Measurements from ENCODE around the gene HMGCLL1. TPM values are rescaled to one million over a fixed set of nuclear protein-coding genes. Genes with fewer than 3 reads are reported as not detected.

The HMGCLL1 gene
- total RNA-seq, 1 donor from 2014 or later: 0.17 TPM

- Mint-ChIP-seq H3K36me3 (ENCODE audit: low read depth) (no peaks in the 10 kb centered on the region), H3K27ac (ENCODE audit: unreplicated experiment) (no peak overlapping the region), H3K9me3 (ENCODE audit: low read depth) (no peaks in the 10 kb centered on the region), H3K27me3 (ENCODE audit: low read depth) (no peaks in the 10 kb centered on the region), H3K4me3 (ENCODE audit: unreplicated experiment) (no peak overlapping the region), H3K4me1 (ENCODE audit: low read depth) (no peaks in the 10 kb centered on the region)
- TF ChIP-seq, protein P1, sequence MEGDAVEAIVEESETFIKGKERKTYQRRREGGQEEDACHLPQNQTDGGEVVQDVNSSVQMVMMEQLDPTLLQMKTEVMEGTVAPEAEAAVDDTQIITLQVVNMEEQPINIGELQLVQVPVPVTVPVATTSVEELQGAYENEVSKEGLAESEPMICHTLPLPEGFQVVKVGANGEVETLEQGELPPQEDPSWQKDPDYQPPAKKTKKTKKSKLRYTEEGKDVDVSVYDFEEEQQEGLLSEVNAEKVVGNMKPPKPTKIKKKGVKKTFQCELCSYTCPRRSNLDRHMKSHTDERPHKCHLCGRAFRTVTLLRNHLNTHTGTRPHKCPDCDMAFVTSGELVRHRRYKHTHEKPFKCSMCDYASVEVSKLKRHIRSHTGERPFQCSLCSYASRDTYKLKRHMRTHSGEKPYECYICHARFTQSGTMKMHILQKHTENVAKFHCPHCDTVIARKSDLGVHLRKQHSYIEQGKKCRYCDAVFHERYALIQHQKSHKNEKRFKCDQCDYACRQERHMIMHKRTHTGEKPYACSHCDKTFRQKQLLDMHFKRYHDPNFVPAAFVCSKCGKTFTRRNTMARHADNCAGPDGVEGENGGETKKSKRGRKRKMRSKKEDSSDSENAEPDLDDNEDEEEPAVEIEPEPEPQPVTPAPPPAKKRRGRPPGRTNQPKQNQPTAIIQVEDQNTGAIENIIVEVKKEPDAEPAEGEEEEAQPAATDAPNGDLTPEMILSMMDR (IDR thresholded peaks at IDR 0.05): no peak
- DNase-seq (ENCODE audit: low spot score): no peak
These were observed 60.4 kb downstream of the HMGCLL1 start for GRCh38 chr6:55518529-55519060.

- no peaks in the 10 kb centered on the region for H3K4me1 Mint-ChIP-seq (ENCODE audit: low read depth)
- no peaks in the 10 kb centered on the region for H3K36me3 Mint-ChIP-seq (ENCODE audit: low read depth)
- TF ChIP-seq, protein P1 (IDR thresholded peaks at IDR 0.05): no peak
- DNase-seq (ENCODE audit: low spot score): no peak
- no peaks in the 10 kb centered on the region for H3K27me3 Mint-ChIP-seq (ENCODE audit: low read depth)
- no peak overlapping the region for H3K27ac Mint-ChIP-seq (ENCODE audit: unreplicated experiment)
- no peaks in the 10 kb centered on the region for H3K9me3 Mint-ChIP-seq (ENCODE audit: low read depth)
- no peak overlapping the region for H3K4me3 Mint-ChIP-seq (ENCODE audit: unreplicated experiment)
These were observed 62.3 kb downstream of the HMGCLL1 start for GRCh38 chr6:55516736-55517135.

DNA sequence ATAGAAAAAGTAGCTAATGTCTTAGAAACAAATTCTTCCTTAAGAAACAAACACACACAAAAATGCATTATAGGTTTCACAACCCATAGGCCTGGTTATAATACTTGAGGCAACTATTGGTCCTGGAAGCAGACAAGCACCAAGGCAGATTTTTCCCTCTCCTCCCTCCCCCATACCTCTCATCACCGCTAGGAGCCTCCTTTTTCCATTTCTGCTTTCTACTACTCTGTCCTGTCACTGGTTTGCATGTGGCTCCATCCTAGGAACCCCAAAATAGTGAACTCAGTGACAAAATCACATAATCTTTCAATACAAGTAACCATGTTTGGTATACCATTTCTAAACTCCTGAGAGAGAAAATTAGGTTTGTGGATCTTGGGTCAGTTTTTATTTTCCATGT is 66.1 kb downstream of the HMGCLL1 start:
- Mint-ChIP-seq H3K4me3 (ENCODE audit: unreplicated experiment) (no peak overlapping the region), H3K9me3 (ENCODE audit: low read depth) (no peaks in the 10 kb centered on the region), H3K27me3 (ENCODE audit: low read depth) (no peaks in the 10 kb centered on the region), H3K27ac (ENCODE audit: unreplicated experiment) (no peak overlapping the region), H3K36me3 (ENCODE audit: low read depth) (no peaks in the 10 kb centered on the region), H3K4me1 (ENCODE audit: low read depth) (no peaks in the 10 kb centered on the region)
- TF ChIP-seq, protein P1 (IDR thresholded peaks at IDR 0.05): no peak
- no peak for DNase-seq (ENCODE audit: low spot score)

DNA sequence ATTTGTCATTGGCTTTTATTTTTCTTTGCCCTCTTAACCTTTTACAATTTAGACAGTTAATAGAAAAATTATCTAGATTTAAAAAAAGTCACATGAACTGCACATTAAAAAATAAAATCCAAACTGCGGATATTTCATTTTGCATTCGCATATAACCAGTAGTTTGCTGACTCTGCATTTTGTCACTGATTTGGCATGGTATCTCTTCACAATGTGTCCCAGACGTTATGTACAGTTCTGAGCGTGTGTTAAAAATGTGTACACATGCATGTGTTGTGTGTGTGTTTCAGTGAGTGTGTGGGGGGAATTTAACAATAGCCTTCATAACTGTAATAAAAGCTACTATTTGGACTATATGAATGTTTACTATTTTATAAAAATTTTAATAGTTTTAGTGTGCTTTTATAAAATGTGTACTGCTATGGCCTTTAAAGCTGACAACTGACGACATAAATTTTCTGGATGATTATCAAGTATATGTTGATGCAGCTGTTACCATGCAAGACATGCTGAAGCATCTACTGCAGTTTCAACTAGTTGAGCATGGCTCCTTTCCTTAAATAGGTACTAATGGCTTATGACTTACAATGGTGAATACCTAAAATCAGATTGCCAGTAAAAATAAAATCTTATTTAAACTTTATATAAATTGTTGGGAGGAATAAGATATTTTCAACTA is 67.7 kb downstream of the HMGCLL1 start:
- no peak for DNase-seq (ENCODE audit: low spot score)
- H3K9me3 Mint-ChIP-seq (ENCODE audit: low read depth): no peaks in the 10 kb centered on the region
- H3K36me3 Mint-ChIP-seq (ENCODE audit: low read depth): no peaks in the 10 kb centered on the region
- TF ChIP-seq, protein P1 (IDR thresholded peaks at IDR 0.05): no peak
- H3K27me3 Mint-ChIP-seq (ENCODE audit: low read depth): no peaks in the 10 kb centered on the region
- H3K4me3 Mint-ChIP-seq (ENCODE audit: unreplicated experiment): no peak overlapping the region
- no peak overlapping the region for H3K27ac Mint-ChIP-seq (ENCODE audit: unreplicated experiment)
- no peaks in the 10 kb centered on the region for H3K4me1 Mint-ChIP-seq (ENCODE audit: low read depth)

DNA sequence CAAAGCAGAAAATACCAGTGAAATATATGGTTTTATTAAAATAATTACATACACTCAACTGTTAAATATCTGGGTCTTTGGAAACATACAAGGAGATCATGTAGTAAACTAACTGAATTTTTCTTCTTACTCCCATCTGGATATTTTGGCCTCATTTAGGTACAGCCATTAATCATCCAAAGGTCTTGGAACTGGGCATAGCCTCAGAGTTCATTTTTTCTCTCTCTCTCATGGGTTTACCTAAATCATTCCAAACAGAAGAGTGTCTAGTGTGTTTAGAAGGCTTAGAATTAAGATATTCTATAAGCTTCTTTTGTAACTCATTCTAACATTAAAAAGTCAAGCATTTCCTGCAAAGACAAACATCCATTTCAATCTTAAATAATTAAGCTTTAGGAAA is 79.4 kb downstream of the HMGCLL1 start:
- no peaks in the 10 kb centered on the region for H3K4me1 Mint-ChIP-seq (ENCODE audit: low read depth)
- no peaks in the 10 kb centered on the region for H3K27me3 Mint-ChIP-seq (ENCODE audit: low read depth)
- H3K9me3 Mint-ChIP-seq (ENCODE audit: low read depth): peaks cover 7% of the 10 kb centered on the region
- no peak overlapping the region for H3K27ac Mint-ChIP-seq (ENCODE audit: unreplicated experiment)
- H3K4me3 Mint-ChIP-seq (ENCODE audit: unreplicated experiment): no peak overlapping the region
- peaks cover 1% of the 10 kb centered on the region for H3K36me3 Mint-ChIP-seq (ENCODE audit: low read depth)
- DNase-seq (ENCODE audit: low spot score): no peak
- TF ChIP-seq, protein P1 (IDR thresholded peaks at IDR 0.05): no peak
